Measurements from ENCODE around the gene PHACTR2. TPM values are rescaled to one million over a fixed set of nuclear protein-coding genes. Genes with fewer than 3 reads are reported as not detected.
"Not testable (repeated sequence)": the region's sequence is repeated elsewhere in the genome, so short reads cannot be mapped to it uniquely, and the experiment has no call there.

Gene PHACTR2
- total RNA-seq, 1 donor = 15.1 TPM

- DNase-seq (ENCODE audit: low read depth in 2 of 3, low spot score in 2 of 3) = not testable (repeated sequence)
Observed at GRCh38 chr6:143738072-143738690, 60.4 kb downstream of the PHACTR2 start.

GRCh38 chr6:143739341-143739851 is 61.6 kb downstream of the PHACTR2 start:
- no peak for DNase-seq (ENCODE audit: low read depth in 2 of 3, low spot score in 2 of 3)

DNA sequence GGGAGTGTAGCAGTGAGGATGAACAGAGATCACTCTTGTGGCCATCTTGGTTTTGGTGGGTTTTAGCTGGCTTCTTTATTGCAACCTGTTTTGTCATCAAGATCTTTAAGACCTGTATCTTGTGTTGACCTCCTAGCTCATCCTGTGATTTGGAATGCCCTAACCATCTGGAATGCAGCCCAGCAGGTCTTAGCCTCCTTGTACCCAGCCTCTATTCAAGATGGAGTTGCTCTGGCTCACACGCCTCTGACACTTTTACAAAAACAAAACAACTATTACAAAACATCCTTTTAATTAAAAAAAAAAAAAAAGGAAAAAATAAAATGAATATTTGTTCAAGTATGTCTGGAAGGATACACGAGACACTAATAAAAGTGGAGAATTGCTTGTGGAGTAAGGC is 62.4 kb downstream of the PHACTR2 start:
- no peak for DNase-seq (ENCODE audit: low read depth in 2 of 3, low spot score in 2 of 3)

DNA sequence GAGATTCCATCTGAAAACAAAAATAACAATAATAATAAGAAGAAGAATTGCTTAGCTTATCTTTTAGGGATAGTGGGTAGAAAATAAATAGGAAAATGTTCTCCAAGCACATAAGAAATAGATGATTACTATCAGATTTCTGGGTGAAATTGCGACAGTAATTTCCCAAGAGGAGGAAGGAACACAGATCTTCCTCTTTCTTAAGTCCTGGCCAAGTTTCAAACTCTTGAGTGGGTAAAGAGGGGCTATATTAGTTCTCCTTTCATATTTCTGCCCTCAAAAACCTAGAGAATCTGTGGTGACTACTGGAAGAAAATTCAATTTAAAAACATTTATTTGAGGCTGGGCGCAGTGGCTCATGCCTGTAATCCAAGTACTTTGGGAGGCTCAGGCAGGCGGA is 63.7 kb downstream of the PHACTR2 start:
- peak in 1 of 3 donors; percentile 55 for DNase-seq (ENCODE audit: low read depth in 2 of 3, low spot score in 2 of 3)

- no peak for DNase-seq (ENCODE audit: low read depth in 2 of 3, low spot score in 2 of 3)
Observed at GRCh38 chr6:143742070-143742954, 64.5 kb downstream of the PHACTR2 start.

DNA sequence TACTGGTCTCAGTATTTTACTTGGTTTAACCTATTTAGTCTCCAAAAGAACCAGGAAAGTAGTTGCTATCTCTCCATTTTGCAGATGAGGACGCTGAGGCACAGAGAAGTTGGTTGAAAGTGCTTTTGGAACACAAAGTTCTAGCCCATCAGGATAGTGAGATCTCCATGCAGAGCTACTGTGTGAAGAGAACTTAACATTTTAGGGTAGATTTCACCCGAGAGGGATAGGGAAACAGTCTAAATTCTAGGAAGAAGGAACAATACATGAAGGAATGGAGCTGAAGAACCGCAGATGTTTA is 65.1 kb downstream of the PHACTR2 start:
- DNase-seq (ENCODE audit: low read depth in 2 of 3, low spot score in 2 of 3) = no peak

- no peak for DNase-seq (ENCODE audit: low read depth in 2 of 3, low spot score in 2 of 3)
Observed at GRCh38 chr6:143743301-143744166, 65.8 kb downstream of the PHACTR2 start.

- no peak for DNase-seq (ENCODE audit: low read depth in 2 of 3, low spot score in 2 of 3)
Observed at GRCh38 chr6:143744551-143745165, 66.9 kb downstream of the PHACTR2 start.

DNA sequence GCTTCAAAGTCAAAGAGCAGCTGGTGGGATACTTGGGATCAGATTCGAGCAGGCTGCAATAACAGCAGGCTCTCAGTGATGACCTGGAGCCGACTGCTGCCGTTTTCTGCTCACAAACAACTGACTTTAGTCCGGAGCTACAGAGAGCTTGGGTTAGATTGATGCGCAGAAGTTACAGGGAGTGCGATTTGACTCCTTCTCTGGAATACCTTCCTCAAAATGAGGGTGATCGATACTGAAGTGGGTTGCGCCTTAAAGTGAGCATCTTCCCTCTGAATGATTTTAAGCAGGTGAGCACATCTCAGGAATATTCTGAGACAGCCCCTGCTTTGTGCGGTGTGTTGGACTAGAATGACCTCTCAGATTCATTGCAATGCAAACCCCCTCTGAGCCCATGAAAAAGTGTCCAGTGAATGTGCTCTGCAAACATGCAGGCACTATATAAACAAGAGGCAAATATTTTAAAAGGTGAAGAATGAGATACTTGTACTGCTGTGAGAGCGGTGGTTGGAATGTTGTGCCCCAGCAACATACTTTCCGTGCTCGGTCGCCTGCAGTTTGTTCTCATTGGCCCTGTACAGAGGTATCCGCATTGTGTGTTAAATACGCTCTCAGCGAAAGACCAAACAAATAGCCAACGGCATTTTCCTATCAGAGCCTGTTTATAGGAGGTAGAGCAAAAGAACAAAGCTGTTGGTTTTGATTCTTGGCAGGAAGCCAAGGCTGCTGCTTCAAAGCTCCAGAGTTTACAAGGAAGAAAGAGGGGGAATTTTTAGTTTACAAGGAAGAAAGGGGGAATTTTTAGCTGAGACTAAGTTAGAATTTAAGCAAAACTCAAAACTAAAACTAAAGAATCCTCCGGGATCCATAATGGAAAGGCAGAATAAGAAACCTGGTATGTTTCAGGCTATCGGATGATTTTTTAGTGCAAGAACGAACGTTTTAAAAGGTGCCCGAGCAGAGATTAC is 67.7 kb downstream of the PHACTR2 start:
- DNase-seq (ENCODE audit: low read depth in 2 of 3, low spot score in 2 of 3) = no peak

GRCh38 chr6:143746202-143747119 is 68.7 kb downstream of the PHACTR2 start:
- no peak for DNase-seq (ENCODE audit: low read depth in 2 of 3, low spot score in 2 of 3)

- no peak for DNase-seq (ENCODE audit: low read depth in 2 of 3, low spot score in 2 of 3)
Observed at GRCh38 chr6:143747347-143747842, 69.6 kb downstream of the PHACTR2 start.

DNA sequence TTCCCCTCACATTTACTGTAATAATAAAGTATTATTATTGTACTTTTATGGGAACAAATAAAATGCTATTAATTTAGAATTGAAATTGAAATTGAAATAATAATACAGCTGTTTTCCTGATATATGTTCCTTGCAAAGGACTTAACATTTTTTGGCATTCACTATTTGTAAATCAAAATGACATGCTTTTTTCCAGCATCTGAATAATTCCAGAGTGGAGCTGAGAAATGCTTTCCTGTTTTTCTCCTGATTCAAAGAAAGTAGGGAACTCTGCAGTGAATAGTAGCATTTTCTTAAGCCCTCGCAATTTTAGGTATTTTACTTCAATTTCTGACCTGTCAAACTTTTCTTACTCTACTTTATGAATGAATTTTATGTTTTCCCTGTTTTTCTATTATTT is 72.1 kb downstream of the PHACTR2 start:
- DNase-seq (ENCODE audit: low read depth in 2 of 3, low spot score in 2 of 3) = no peak

- no peak for DNase-seq (ENCODE audit: low read depth in 2 of 3, low spot score in 2 of 3)
Observed at GRCh38 chr6:143750877-143751276, 73.1 kb downstream of the PHACTR2 start.

DNA sequence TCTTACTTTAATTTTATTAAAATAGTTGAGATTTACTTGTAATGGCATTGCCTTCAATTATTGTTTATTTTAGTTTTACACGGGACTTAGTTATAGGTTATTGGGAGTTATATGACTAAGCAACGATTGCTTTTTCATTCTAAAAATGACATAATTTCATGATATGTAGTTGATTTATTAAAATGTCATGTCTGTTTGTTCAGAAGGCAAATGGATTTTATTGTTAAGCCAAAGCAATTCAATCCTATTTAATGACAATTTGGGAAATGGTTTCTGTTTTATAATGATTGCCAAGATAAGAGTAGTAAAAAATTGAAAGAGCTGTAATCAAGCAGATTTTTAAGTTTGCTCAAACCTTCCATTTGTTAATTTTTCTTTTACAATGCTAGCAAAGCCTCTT is 74.7 kb downstream of the PHACTR2 start:
- no peak for DNase-seq (ENCODE audit: low read depth in 2 of 3, low spot score in 2 of 3)

DNA sequence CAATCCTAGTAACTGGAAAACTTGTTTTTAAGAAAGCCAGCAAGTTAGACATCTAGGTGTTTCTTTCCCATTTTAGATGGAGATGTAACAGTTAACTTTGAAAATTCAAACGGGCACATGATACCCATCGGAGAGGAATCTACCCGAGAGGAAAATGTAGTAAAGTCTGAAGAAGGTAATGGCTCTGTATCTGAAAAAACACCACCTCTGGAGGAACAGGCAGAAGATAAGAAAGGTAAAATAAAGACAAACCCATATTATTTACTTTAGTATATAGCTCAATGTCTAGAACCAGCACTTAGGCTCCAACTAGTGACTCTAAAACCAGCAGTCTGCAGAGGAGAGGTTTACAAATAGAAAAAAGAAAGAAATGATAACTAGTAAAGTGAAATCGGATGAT is 75.9 kb downstream of the PHACTR2 start:
- no peak for DNase-seq (ENCODE audit: low read depth in 2 of 3, low spot score in 2 of 3)

DNA sequence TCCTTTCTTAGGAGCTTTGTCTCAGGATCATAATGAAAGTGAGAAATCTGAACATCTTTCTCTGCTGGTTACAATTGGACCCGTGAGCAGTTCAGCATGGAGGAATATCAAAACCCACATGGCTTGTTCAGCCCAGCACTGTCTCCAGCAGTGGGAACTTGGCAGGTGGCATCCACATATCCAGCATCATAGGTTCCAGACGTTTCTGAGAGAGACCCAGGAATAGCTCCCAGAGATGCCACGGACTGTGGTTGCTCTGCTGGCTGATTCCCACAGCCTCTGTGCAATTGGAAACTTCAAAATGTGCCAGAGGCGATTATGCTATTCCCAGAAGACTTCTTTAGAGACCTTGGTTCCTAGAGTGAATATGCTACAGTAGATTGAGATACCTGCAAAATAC is 76.4 kb downstream of the PHACTR2 start:
- DNase-seq (ENCODE audit: low read depth in 2 of 3, low spot score in 2 of 3) = no peak

DNA sequence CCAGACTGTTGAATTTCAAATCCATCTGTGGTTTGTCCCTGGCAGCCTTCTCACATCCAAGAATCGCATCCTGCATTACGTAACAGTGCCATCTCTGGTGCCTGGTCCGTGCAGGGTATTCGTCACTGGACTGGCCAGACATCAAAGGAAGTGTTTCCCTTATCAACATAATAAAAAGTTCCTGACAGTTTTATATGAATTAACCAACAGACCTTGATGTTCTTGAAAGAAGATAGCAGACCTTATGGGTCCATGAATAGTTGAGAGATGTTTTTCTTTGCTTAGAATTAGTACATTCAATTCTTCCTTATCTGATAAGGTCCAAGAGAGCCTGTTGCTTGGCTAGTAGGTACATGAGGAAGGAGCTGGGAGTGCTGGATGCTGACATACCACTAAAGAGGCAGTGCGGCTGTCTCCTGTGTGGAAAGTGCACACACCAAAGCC is 77.6 kb downstream of the PHACTR2 start:
- DNase-seq (ENCODE audit: low read depth in 2 of 3, low spot score in 2 of 3) = no peak

DNA sequence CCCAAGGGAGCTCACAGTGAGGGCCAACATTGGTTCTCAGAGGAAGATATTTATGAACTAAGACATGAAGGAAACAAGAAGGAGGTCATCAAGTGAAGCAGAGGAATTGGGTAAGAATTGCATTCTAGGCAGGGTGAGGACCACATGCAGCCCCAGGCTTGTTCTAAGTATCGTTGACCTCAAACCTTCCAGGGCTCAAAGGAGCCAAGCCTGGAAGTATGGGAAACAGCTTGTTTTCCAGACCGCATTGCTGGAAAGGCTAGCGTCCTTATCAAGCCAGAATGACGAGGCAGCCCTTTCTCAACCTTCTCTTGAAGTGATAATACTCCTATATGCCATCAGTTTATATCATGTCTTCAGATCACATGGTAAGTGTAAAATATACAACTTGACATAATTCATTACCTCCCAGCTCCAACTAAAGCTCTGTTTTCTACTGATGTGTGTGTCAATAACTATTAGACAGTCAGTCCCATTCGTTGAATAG is 79.6 kb downstream of the PHACTR2 start:
- DNase-seq (ENCODE audit: low read depth in 2 of 3, low spot score in 2 of 3) = no peak
